Measurements from ENCODE around the gene COX6A1. TPM values are rescaled to one million over a fixed set of nuclear protein-coding genes. Genes with fewer than 3 reads are reported as not detected.

The COX6A1 gene
- total and polyA plus RNA-seq, 2 donors (not counting 3 experiments of a cell fraction or from before 2014, with no cell fraction given): 299 to 1,327 TPM

DNA sequence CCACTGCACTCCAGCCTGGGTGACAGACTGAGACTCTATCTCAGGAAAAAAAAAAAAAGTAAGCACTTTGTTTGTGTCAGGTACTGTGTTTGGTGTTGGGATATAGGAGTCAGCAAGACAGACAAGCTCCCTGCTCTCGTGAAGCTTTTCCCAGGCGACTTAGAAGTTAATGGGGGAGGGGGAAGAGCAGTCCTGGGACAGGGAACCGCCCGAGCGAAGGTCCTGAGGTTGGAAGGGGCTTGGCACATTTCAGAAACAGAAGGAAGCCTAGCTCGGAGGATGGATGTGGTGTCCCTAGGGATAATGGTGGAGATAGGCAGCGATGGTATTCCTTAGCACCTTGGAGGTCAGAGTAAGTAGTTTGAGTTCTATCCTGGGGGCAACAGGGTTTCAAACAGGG, 8.5 kb upstream of the COX6A1 start:
- CTCF ChIA-PET: interaction anchor here (0.9 to 2.3 kb wide), 15 partner anchors 9 to 220 kb away, joined by 3 to 18 read pairs (median 5); partner anchors contain the start of gene PLA2G1B
- BruUV-seq (replicated peaks): no TSS peak
- intact Hi-C loops (cut with micrococcal nuclease): no loop called here

DNA sequence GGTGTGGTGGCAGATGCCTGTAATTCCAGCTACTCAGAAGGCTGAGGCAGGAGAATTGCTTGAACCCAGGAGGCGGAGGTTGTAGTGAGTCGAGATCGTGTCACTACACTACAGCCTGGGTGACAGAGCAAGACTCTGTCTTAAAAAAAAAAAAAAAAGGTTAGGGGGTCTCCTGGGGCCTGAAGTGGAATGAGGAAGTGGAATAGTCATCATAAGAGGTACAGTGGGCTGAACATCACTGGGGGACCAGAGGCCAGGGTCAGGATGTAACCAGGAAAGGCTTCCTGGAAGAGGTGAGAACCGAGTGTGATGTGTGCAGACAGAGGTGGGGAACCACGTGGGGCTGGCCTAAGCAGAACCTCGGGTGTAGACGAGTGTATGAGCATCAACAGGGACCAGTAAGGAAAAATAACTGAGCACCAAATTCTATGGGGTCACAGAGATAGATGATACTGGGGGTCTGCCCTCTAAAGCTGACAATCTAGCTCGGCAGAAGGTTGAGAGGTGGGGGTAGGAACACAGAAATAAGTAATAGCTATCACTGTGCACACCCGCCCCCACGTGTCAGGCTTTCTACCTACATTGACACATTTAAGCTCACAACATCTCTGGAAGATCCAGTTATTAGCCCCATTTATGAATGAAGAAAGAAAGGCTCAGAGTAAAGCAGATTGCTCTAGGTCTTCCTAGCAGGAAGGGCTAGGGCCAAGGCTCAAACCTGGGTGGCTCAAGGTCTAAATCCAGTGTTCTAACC, 5.0 kb upstream of the COX6A1 start:
- BruUV-seq (replicated peaks): no TSS peak
- Histone ChIP-seq H3K36me3 (ENCODE audit: control insufficient read depth in 2 of 2, extremely low read depth in 1 of 2, insufficient read depth in 2 of 2, low read length in 2 of 2) (no peaks in the 10 kb centered on the region), H4K20me1 (replicated peaks; ENCODE audit: control insufficient read depth, extremely low read depth, insufficient read depth, low read length) (no peaks in the 10 kb centered on the region), H2AFZ (ENCODE audit: low read depth, low read length) (no peak overlapping the region), H3K9ac (replicated peaks; ENCODE audit: extremely low read depth, insufficient read depth, low read length) (no peak overlapping the region), H3K27ac (ENCODE audit: insufficient read depth, low read depth, low read length) (no peak overlapping the region), H3K4me2 (ENCODE audit: insufficient read depth, low read length) (no peak overlapping the region), H3K79me2 (ENCODE audit: control insufficient read depth, insufficient read depth, low read length) (peaks cover 2% of the 10 kb centered on the region), H3K27me3 (ENCODE audit: control insufficient read depth in 2 of 2, insufficient read depth in 2 of 2, low read length in 2 of 2) (peaks cover 0 to 3% of the 10 kb centered on the region in 2 experiments), H3K4me3 (replicated peaks in 1 of 3; ENCODE audit: insufficient read depth in 1 of 3, low read depth in 1 of 3, low read length in 3 of 3) (no peak overlapping the region), H3K9me3 (replicated peaks; ENCODE audit: control insufficient read depth, insufficient read depth, low read length) (no peaks in the 10 kb centered on the region), H3K9me1 (replicated peaks; ENCODE audit: control insufficient read depth, extremely low read depth, insufficient read depth, low read length) (no peaks in the 10 kb centered on the region), H3K4me1 (ENCODE audit: control insufficient read depth, extremely low read depth, insufficient read depth, low read length) (peaks cover 4% of the 10 kb centered on the region)
- CTCF ChIA-PET: interaction anchor here (1.5 kb wide), 1 partner anchor 106 kb away, joined by 5 read pairs; the partner anchor contains the start of gene PLA2G1B
- TF ChIP-seq, protein P1, sequence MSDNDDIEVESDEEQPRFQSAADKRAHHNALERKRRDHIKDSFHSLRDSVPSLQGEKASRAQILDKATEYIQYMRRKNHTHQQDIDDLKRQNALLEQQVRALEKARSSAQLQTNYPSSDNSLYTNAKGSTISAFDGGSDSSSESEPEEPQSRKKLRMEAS (IDR thresholded peaks at IDR 0.05; ENCODE audit: insufficient read depth, insufficient read length): no peak
- TF ChIP-seq EZH2 (IDR thresholded peaks at IDR 0.05; ENCODE audit: borderline replicate concordance, low read depth, low read length, severe bottlenecking) (no peak), POLR2A (IDR thresholded peaks at IDR 0.05; ENCODE audit: low read depth, low read length) (no peak), MYC (IDR thresholded peaks at IDR 0.05; ENCODE audit: low read depth, low read length) (no peak), POLR2AphosphoS5 (IDR thresholded peaks at IDR 0.05; ENCODE audit: insufficient read depth, low read depth, low read length) (no peak), JUN (IDR thresholded peaks at IDR 0.05; ENCODE audit: borderline replicate concordance, insufficient read depth, insufficient read length, low read depth) (no peak), GATA2 (IDR thresholded peaks at IDR 0.05; ENCODE audit: insufficient read depth, insufficient read length, low read depth, low read length) (no peak), FOS (IDR thresholded peaks at IDR 0.05; ENCODE audit: borderline replicate concordance, insufficient read depth, low read length) (no peak)
- TF ChIP-seq, protein P2, sequence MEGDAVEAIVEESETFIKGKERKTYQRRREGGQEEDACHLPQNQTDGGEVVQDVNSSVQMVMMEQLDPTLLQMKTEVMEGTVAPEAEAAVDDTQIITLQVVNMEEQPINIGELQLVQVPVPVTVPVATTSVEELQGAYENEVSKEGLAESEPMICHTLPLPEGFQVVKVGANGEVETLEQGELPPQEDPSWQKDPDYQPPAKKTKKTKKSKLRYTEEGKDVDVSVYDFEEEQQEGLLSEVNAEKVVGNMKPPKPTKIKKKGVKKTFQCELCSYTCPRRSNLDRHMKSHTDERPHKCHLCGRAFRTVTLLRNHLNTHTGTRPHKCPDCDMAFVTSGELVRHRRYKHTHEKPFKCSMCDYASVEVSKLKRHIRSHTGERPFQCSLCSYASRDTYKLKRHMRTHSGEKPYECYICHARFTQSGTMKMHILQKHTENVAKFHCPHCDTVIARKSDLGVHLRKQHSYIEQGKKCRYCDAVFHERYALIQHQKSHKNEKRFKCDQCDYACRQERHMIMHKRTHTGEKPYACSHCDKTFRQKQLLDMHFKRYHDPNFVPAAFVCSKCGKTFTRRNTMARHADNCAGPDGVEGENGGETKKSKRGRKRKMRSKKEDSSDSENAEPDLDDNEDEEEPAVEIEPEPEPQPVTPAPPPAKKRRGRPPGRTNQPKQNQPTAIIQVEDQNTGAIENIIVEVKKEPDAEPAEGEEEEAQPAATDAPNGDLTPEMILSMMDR (IDR thresholded peaks at IDR 0.05; ENCODE audit: extremely low read depth in 1 of 2, insufficient read depth in 1 of 2, low read depth in 1 of 2, low read length in 2 of 2): no peak
- DNase-seq (ENCODE audit: low read depth, low spot score) (no peak), FAIRE-seq (no peak)
- intact Hi-C loops (cut with micrococcal nuclease) (no loop called here), dilution Hi-C loops (cut with MboI; ENCODE audit: extremely low pct_ligation_motif_present, low sequenced_read_pairs) (no loop called here)
- POLR2A ChIA-PET: no interaction called here

More for the DNA sequence above, 8.5 kb upstream of the COX6A1 start:
- H3K4me1 ChIP-seq (ENCODE audit: control insufficient read depth, extremely low read depth, insufficient read depth, low read length): no peaks in the 10 kb centered on the region
- H4K20me1 ChIP-seq (replicated peaks; ENCODE audit: control insufficient read depth, extremely low read depth, insufficient read depth, low read length): no peaks in the 10 kb centered on the region
- FAIRE-seq: no peak
- no peak for DNase-seq (ENCODE audit: low read depth, low spot score)
- TF ChIP-seq MYC (IDR thresholded peaks at IDR 0.05; ENCODE audit: low read depth, low read length): no peak
- H3K9ac ChIP-seq (replicated peaks; ENCODE audit: extremely low read depth, insufficient read depth, low read length): no peak overlapping the region
- H3K4me3 ChIP-seq (replicated peaks in 1 of 3; ENCODE audit: insufficient read depth in 1 of 3, low read depth in 1 of 3, low read length in 3 of 3): no peak overlapping the region
- no peak overlapping the region for H2AFZ ChIP-seq (ENCODE audit: low read depth, low read length)
- dilution Hi-C loops (cut with MboI; ENCODE audit: extremely low pct_ligation_motif_present, low sequenced_read_pairs): no loop called here
- no peaks in the 10 kb centered on the region for H3K9me1 ChIP-seq (replicated peaks; ENCODE audit: control insufficient read depth, extremely low read depth, insufficient read depth, low read length)
- no peaks in the 10 kb centered on the region for H3K36me3 ChIP-seq (ENCODE audit: control insufficient read depth in 2 of 2, extremely low read depth in 1 of 2, insufficient read depth in 2 of 2, low read length in 2 of 2)
- no peaks in the 10 kb centered on the region for H3K79me2 ChIP-seq (ENCODE audit: control insufficient read depth, insufficient read depth, low read length)
- POLR2A ChIA-PET: interaction anchor here (0.6 kb wide), 1 partner anchor 141 kb away, joined by 3 read pairs; no protein-coding TSS in a partner anchor
- no peaks in the 10 kb centered on the region for H3K9me3 ChIP-seq (replicated peaks; ENCODE audit: control insufficient read depth, insufficient read depth, low read length)
- peaks cover 0 to 3% of the 10 kb centered on the region in 2 experiments for H3K27me3 ChIP-seq (ENCODE audit: control insufficient read depth in 2 of 2, insufficient read depth in 2 of 2, low read length in 2 of 2)
- no peak overlapping the region for H3K27ac ChIP-seq (ENCODE audit: insufficient read depth, low read depth, low read length)
- no peak overlapping the region for H3K4me2 ChIP-seq (ENCODE audit: insufficient read depth, low read length)
